ENCODE results near the gene CYP26C1.

The CYP26C1 gene

GRCh38 chr10:93090619-93091018 is 30.0 kb downstream of the CYP26C1 start:
- H3K9me2 ChIP-seq (replicated peaks; ENCODE audit: low read depth, low read length): no peaks in the 10 kb centered on the region
- TF ChIP-seq CTCF (conservative IDR thresholded peaks at IDR 0.05; ENCODE audit: low read length): no peak
- TF ChIP-seq EZH2phosphoT487 (IDR thresholded peaks at IDR 0.05; ENCODE audit: borderline replicate concordance): no peak

GRCh38 chr10:93091960-93092359 is 31.4 kb downstream of the CYP26C1 start:
- no peaks in the 10 kb centered on the region for H3K79me2 ChIP-seq (ENCODE audit: insufficient read depth, low read length)
- no peak overlapping the region for H3K4me2 ChIP-seq (ENCODE audit: low read depth, low read length, poor library complexity, severe bottlenecking)
- no peak overlapping the region for H2AFZ ChIP-seq (ENCODE audit: low read length)
- H3K4me3 ChIP-seq (ENCODE audit: low read length, poor library complexity, severe bottlenecking): no peak overlapping the region
- no peaks in the 10 kb centered on the region for H3K36me3 ChIP-seq (ENCODE audit: insufficient read depth, low read length)
- no peaks in the 10 kb centered on the region for H3K9me3 ChIP-seq (ENCODE audit: insufficient read depth, low read depth, low read length)
- TF ChIP-seq EZH2phosphoT487 (IDR thresholded peaks at IDR 0.05; ENCODE audit: borderline replicate concordance): no peak
- TF ChIP-seq CTCF (conservative IDR thresholded peaks at IDR 0.05; ENCODE audit: low read length): no peak
- no peaks in the 10 kb centered on the region for H3F3A ChIP-seq (ENCODE audit: low read depth)
- H3K4me1 ChIP-seq (ENCODE audit: insufficient read depth, low read length, poor library complexity, severe bottlenecking): no peaks in the 10 kb centered on the region
- H3K9ac ChIP-seq (ENCODE audit: low read depth, low read length, poor library complexity, severe bottlenecking): no peak overlapping the region
- H3K9me2 ChIP-seq (replicated peaks; ENCODE audit: low read depth, low read length): no peaks in the 10 kb centered on the region
- H3K27me3 ChIP-seq (ENCODE audit: insufficient read depth, low read length, poor library complexity, severe bottlenecking): no peaks in the 10 kb centered on the region
- H4K20me1 ChIP-seq (ENCODE audit: insufficient read depth, low read length, poor library complexity, severe bottlenecking): no peaks in the 10 kb centered on the region

More at GRCh38 chr10:93090619-93091018, 30.0 kb downstream of the CYP26C1 start:
- no peaks in the 10 kb centered on the region for H3K79me2 ChIP-seq (ENCODE audit: insufficient read depth, low read length)
- H4K20me1 ChIP-seq (ENCODE audit: insufficient read depth, low read length, poor library complexity, severe bottlenecking): no peaks in the 10 kb centered on the region
- no peaks in the 10 kb centered on the region for H3F3A ChIP-seq (ENCODE audit: low read depth)
- no peak overlapping the region for H3K4me3 ChIP-seq (ENCODE audit: low read length, poor library complexity, severe bottlenecking)
- H3K27me3 ChIP-seq (ENCODE audit: insufficient read depth, low read length, poor library complexity, severe bottlenecking): no peaks in the 10 kb centered on the region
- H2AFZ ChIP-seq (ENCODE audit: low read length): no peak overlapping the region
- no peak overlapping the region for H3K4me2 ChIP-seq (ENCODE audit: low read depth, low read length, poor library complexity, severe bottlenecking)
- H3K9me3 ChIP-seq (ENCODE audit: insufficient read depth, low read depth, low read length): no peaks in the 10 kb centered on the region
- no peaks in the 10 kb centered on the region for H3K36me3 ChIP-seq (ENCODE audit: insufficient read depth, low read length)
- no peaks in the 10 kb centered on the region for H3K4me1 ChIP-seq (ENCODE audit: insufficient read depth, low read length, poor library complexity, severe bottlenecking)
- H3K9ac ChIP-seq (ENCODE audit: low read depth, low read length, poor library complexity, severe bottlenecking): no peak overlapping the region

- TF ChIP-seq EZH2phosphoT487 (IDR thresholded peaks at IDR 0.05; ENCODE audit: borderline replicate concordance) (no peak), CTCF (conservative IDR thresholded peaks at IDR 0.05; ENCODE audit: low read length) (no peak)
- H3K79me2 ChIP-seq (ENCODE audit: insufficient read depth, low read length): no peaks in the 10 kb centered on the region
- no peaks in the 10 kb centered on the region for H3K9me3 ChIP-seq (ENCODE audit: insufficient read depth, low read depth, low read length)
- H3K36me3 ChIP-seq (ENCODE audit: insufficient read depth, low read length): no peaks in the 10 kb centered on the region
- no peak overlapping the region for H3K4me2 ChIP-seq (ENCODE audit: low read depth, low read length, poor library complexity, severe bottlenecking)
- H3F3A ChIP-seq (ENCODE audit: low read depth): no peaks in the 10 kb centered on the region
- H3K4me1 ChIP-seq (ENCODE audit: insufficient read depth, low read length, poor library complexity, severe bottlenecking): no peaks in the 10 kb centered on the region
- H3K4me3 ChIP-seq (ENCODE audit: low read length, poor library complexity, severe bottlenecking): no peak overlapping the region
- H3K27me3 ChIP-seq (ENCODE audit: insufficient read depth, low read length, poor library complexity, severe bottlenecking): no peaks in the 10 kb centered on the region
- no peak overlapping the region for H3K9ac ChIP-seq (ENCODE audit: low read depth, low read length, poor library complexity, severe bottlenecking)
- H2AFZ ChIP-seq (ENCODE audit: low read length): no peak overlapping the region
- no peaks in the 10 kb centered on the region for H4K20me1 ChIP-seq (ENCODE audit: insufficient read depth, low read length, poor library complexity, severe bottlenecking)
- no peaks in the 10 kb centered on the region for H3K9me2 ChIP-seq (replicated peaks; ENCODE audit: low read depth, low read length)
Measured at GRCh38 chr10:93095225-93095624, 34.6 kb downstream of the CYP26C1 start.

All from Loucy (cell line).